Testis (tissue), 2 donors: Measurements from ENCODE around the gene SBSN.

ENCODE experiments used
- CTCF ChIP-seq, 3 experiments: fragments of 450-650 bp in 2 of 3; fragments of 200-600 bp in 1 of 3; sonication (generic) in 1 of 3; IDR thresholded peaks; one replicate each; pipeline ENCODE4 v1.5.1; 2016 to 2019; ENCODE audit warnings: antibody characterized with exemption in 3 of 3, mild to moderate bottlenecking in 2 of 3, moderate library complexity in 1 of 3
- POLR2A ChIP-seq: fragments of 450-650 bp; IDR thresholded peaks from one replicate; pipeline ENCODE4 v1.6.1; 2017; ENCODE audit warnings: antibody characterized with exemption, mild to moderate bottlenecking, moderate library complexity

- TF ChIP-seq CTCF (IDR thresholded peaks at IDR 0.05) (no peak), POLR2A (no peak)
These were observed 29.9 kb downstream of the SBSN start for GRCh38 chr19:35498220-35498619.
